ENCODE results near the gene RPS27A. TPM values are rescaled to one million over a fixed set of nuclear protein-coding genes. Genes with fewer than 3 reads are reported as not detected.
"Not testable (repeated sequence)": the region's sequence is repeated elsewhere in the genome, so short reads cannot be mapped to it uniquely, and the experiment has no call there.

The RPS27A gene
- 795 to 840 TPM (median 827 TPM) in 3 replicates for total RNA-seq

- Mint-ChIP-seq H3K9me3 (no peaks in the 10 kb centered on the region), H3K4me3 (peak within 1 kb of the TSS; percentile 91), H3K27ac (peak within 1 kb of the TSS; percentile 99), H3K27me3 (ENCODE audit: low read depth) (no peaks in the 10 kb centered on the region), H3K4me1 (peaks cover 38% of the 10 kb centered on the region), H3K36me3 (peaks cover 17% of the 10 kb centered on the region)
- no peak for TF ChIP-seq CTCF (IDR thresholded peaks at IDR 0.05; ENCODE audit: unreplicated experiment)
- peak; percentile 81 to 96 for DNase-seq (ENCODE audit: low spot score in 2 of 2, unreplicated experiment in 2 of 2)
These were observed at the start of gene RPS27A, which contains the start of gene CLHC1 for GRCh38 chr2:55232084-55232862. RPS27A (plus strand) TSS chr2:55232688; CDS start chr2:55232825, 137 bp downstream. CLHC1 (minus strand) TSS chr2:55232293; CDS start chr2:55222411, 9,882 bp downstream.

GRCh38 chr2:55186837-55187236 lies 45.7 kb upstream of the RPS27A start:
- not testable (repeated sequence) for DNase-seq (ENCODE audit: low spot score in 2 of 2, unreplicated experiment in 2 of 2); H3K27ac Mint-ChIP-seq; H3K9me3 Mint-ChIP-seq; H3K4me3 Mint-ChIP-seq; H3K4me1 Mint-ChIP-seq; H3K27me3 Mint-ChIP-seq (ENCODE audit: low read depth)
- peaks cover 25% of the 10 kb centered on the region for H3K36me3 Mint-ChIP-seq

DNA sequence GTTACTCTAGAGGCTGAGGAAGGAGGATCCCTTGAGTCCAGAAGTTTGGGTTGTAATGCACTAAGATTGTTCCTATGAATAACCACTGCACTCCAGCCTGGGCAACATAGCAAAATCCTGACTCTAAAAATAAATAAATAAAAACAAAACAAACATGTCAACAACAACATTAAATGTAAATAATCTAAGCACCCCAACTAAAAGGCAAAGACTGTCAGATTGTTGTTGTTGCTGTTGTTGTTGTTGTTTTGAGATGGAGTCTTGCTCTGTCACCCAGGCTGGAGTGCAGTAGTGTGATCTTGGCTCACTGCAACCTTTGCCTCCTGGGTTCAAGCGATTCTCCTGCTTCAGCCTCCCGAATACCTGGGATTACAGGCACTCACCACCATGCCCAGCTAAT lies 40.6 kb upstream of the RPS27A start:
- H3K27me3 Mint-ChIP-seq (ENCODE audit: low read depth); H3K4me3 Mint-ChIP-seq; H3K4me1 Mint-ChIP-seq; DNase-seq (ENCODE audit: low spot score in 2 of 2, unreplicated experiment in 2 of 2); H3K27ac Mint-ChIP-seq: not testable (repeated sequence)
- Mint-ChIP-seq H3K9me3 (peaks cover 26% of the 10 kb centered on the region), H3K36me3 (peaks cover 57% of the 10 kb centered on the region)

GRCh38 chr2:55196526-55196925 lies 36.0 kb upstream of the RPS27A start:
- H3K4me1 Mint-ChIP-seq = no peaks in the 10 kb centered on the region
- no peak for TF ChIP-seq CTCF (IDR thresholded peaks at IDR 0.05; ENCODE audit: unreplicated experiment)
- DNase-seq (ENCODE audit: low spot score in 2 of 2, unreplicated experiment in 2 of 2) = no peak
- peaks cover 75% of the 10 kb centered on the region for H3K36me3 Mint-ChIP-seq
- H3K27ac Mint-ChIP-seq = no peak overlapping the region
- no peak overlapping the region for H3K4me3 Mint-ChIP-seq
- peaks cover 37% of the 10 kb centered on the region for H3K9me3 Mint-ChIP-seq
- H3K27me3 Mint-ChIP-seq (ENCODE audit: low read depth) = no peaks in the 10 kb centered on the region

DNA sequence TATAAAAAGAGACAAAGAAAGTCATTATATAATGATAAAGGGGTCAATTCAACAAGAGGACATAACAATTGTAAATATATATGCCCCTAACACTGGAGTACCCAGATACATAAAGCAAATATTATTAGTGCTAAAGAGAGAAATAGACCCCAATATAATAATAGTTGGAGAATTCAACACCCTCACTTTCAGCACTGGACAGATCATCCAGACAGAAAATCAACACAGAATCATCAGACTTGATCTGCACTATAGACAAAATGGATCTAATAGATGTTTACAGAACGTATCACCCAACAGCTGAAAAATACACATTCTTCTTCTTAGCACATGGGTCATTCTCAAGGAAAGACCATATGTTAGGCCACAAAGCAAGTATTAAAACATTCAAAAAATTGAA lies 32.1 kb upstream of the RPS27A start:
- Mint-ChIP-seq H3K36me3 (peaks cover 79% of the 10 kb centered on the region), H3K27me3 (ENCODE audit: low read depth) (no peaks in the 10 kb centered on the region), H3K27ac (no peak overlapping the region), H3K4me3 (no peak overlapping the region), H3K9me3 (peaks cover 51% of the 10 kb centered on the region), H3K4me1 (no peaks in the 10 kb centered on the region)
- no peak for TF ChIP-seq CTCF (IDR thresholded peaks at IDR 0.05; ENCODE audit: unreplicated experiment)
- no peak for DNase-seq (ENCODE audit: low spot score in 2 of 2, unreplicated experiment in 2 of 2)

- no peak overlapping the region for H3K4me3 Mint-ChIP-seq
- H3K27me3 Mint-ChIP-seq (ENCODE audit: low read depth) = no peaks in the 10 kb centered on the region
- H3K27ac Mint-ChIP-seq = no peak overlapping the region
- no peak for DNase-seq (ENCODE audit: low spot score in 2 of 2, unreplicated experiment in 2 of 2)
- H3K36me3 Mint-ChIP-seq = peaks cover 61% of the 10 kb centered on the region
- H3K9me3 Mint-ChIP-seq = peaks cover 49% of the 10 kb centered on the region
- H3K4me1 Mint-ChIP-seq = no peaks in the 10 kb centered on the region
- TF ChIP-seq CTCF (IDR thresholded peaks at IDR 0.05; ENCODE audit: unreplicated experiment) = no peak
These were observed 28.0 kb upstream of the RPS27A start for GRCh38 chr2:55204536-55204935.
